Mucosa of rectum (tissue), 2 donors: Measurements from ENCODE around the gene GRIN2A.

ENCODE experiments used
- H3K27ac ChIP-seq, 2 donors: one replicate each; pipeline ENCODE4 v1.7.0; 2013; ENCODE audit warnings: inconsistent platforms in 2 of 2, low read depth in 2 of 2, low read length in 2 of 2
- H3K27me3 ChIP-seq, 2 donors: one replicate each; pipeline ENCODE4 v1.7.0; 2013; ENCODE audit warnings: low read length in 2 of 2; ENCODE audit not compliant: control insufficient read depth in 2 of 2, insufficient read depth in 2 of 2
- H3K36me3 ChIP-seq, 2 donors: one replicate each; pipeline ENCODE4 v1.7.0; 2013; ENCODE audit warnings: low read length in 2 of 2; ENCODE audit not compliant: control insufficient read depth in 2 of 2, insufficient read depth in 2 of 2
- H3K4me1 ChIP-seq, 2 donors: one replicate each; pipeline ENCODE4 v1.7.0; 2013; ENCODE audit warnings: low read length in 2 of 2, mild to moderate bottlenecking in 1 of 2; ENCODE audit not compliant: control insufficient read depth in 2 of 2, insufficient read depth in 2 of 2
- H3K4me3 ChIP-seq, 2 donors: one replicate each; pipeline ENCODE4 v1.7.0; 2013; ENCODE audit warnings: low read length in 2 of 2
- H3K9ac ChIP-seq, 2 donors: one replicate each; pipeline ENCODE4 v1.7.0; 2013; ENCODE audit warnings: low read length in 2 of 2, low read depth in 1 of 2, mild to moderate bottlenecking in 1 of 2
- H3K9me3 ChIP-seq, 2 donors: one replicate each; pipeline ENCODE4 v1.7.0; 2013; ENCODE audit warnings: low read length in 2 of 2; ENCODE audit not compliant: control insufficient read depth in 2 of 2
- donor health status: healthy.
- donor health status: Normal muscosa, but diverticular disease.

Gene GRIN2A

DNA sequence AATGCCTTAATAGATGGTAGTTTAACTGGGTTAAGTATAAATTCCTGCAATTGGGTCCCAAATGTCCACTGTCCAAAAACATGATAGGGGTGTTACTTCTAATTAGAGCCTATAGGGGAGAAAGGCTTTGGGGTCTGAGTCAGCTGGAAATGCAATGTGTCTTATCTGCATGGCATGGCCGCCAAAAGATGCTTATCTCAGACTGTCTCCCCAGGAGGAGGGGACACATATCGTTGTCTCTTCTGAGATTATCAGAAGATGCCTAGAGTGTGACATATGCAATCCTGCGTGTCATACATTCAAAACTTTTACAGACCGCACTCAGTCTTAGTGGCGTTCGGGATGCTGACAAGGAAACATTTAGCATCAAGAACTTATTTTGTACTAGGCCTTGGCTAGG is 442.9 kb downstream of the GRIN2A start:
- Histone ChIP-seq H3K9ac (no peak overlapping the region), H3K9me3 (no peaks in the 10 kb centered on the region), H3K36me3 (no peaks in the 10 kb centered on the region), H3K27me3 (no peaks in the 10 kb centered on the region), H3K4me3 (no peak overlapping the region), H3K27ac (no peak overlapping the region), H3K4me1 (no peaks in the 10 kb centered on the region)

DNA sequence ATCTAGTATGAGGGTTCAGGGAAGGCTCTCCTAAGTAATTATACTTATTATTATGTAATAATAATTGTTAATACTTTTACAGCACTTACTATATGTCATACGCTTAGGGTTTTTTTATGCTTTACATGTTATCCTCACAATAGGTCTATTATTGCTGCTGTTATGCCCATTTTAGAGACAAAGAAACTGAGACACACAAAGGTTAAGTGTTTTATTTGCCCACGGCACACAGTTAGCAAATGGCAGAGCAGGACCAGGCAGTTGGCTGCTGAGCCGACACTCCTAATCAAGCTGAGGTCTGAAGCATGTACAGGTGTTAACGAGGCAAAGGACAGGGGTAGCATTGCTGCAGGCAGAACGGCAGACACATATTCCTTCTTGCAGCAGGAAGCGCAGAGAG is 443.5 kb downstream of the GRIN2A start:
- Histone ChIP-seq H3K4me1 (no peaks in the 10 kb centered on the region), H3K4me3 (no peak overlapping the region), H3K36me3 (no peaks in the 10 kb centered on the region), H3K9ac (no peak overlapping the region), H3K27me3 (no peaks in the 10 kb centered on the region), H3K27ac (no peak overlapping the region), H3K9me3 (no peaks in the 10 kb centered on the region)

DNA sequence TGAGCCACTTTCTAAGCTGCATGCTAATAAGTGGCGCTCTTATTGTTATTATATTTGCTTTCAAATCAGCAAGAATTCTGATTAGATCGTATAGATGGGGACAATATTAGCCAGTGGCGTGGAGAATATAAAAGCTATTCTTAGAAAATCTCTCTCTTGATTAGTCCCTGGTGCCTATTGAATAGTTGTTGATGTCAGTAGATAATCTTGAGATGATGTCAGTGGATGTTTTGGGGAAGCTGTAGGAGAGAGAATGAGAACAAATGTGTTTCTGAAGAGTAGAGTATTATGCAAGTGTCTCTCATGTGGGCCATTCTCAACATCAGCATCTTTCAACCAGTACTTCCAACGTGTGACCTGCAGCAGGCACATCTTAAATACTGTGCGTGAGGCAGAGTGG is 445.7 kb downstream of the GRIN2A start:
- Histone ChIP-seq H3K9ac (no peak overlapping the region), H3K4me3 (no peak overlapping the region), H3K4me1 (no peaks in the 10 kb centered on the region), H3K27me3 (no peaks in the 10 kb centered on the region), H3K36me3 (no peaks in the 10 kb centered on the region), H3K9me3 (no peaks in the 10 kb centered on the region), H3K27ac (no peak overlapping the region)

GRCh38 chr16:9723136-9723535 is 459.1 kb downstream of the GRIN2A start:
- H3K27me3 ChIP-seq = no peaks in the 10 kb centered on the region
- H3K36me3 ChIP-seq = no peaks in the 10 kb centered on the region
- H3K27ac ChIP-seq = no peak overlapping the region
- no peak overlapping the region for H3K4me3 ChIP-seq
- no peak overlapping the region for H3K9ac ChIP-seq
- no peaks in the 10 kb centered on the region for H3K9me3 ChIP-seq
- no peaks in the 10 kb centered on the region for H3K4me1 ChIP-seq

- H3K4me3 ChIP-seq = no peak overlapping the region
- no peak overlapping the region for H3K27ac ChIP-seq
- H3K27me3 ChIP-seq = no peaks in the 10 kb centered on the region
- H3K9ac ChIP-seq = no peak overlapping the region
- no peaks in the 10 kb centered on the region for H3K4me1 ChIP-seq
- H3K36me3 ChIP-seq = no peaks in the 10 kb centered on the region
- no peaks in the 10 kb centered on the region for H3K9me3 ChIP-seq
Measured at GRCh38 chr16:9713907-9714306, 468.3 kb downstream of the GRIN2A start.

- Histone ChIP-seq H3K27ac (no peak overlapping the region), H3K9ac (no peak overlapping the region), H3K4me3 (no peak overlapping the region), H3K4me1 (no peaks in the 10 kb centered on the region), H3K9me3 (no peaks in the 10 kb centered on the region), H3K36me3 (no peaks in the 10 kb centered on the region), H3K27me3 (no peaks in the 10 kb centered on the region)
Measured at GRCh38 chr16:9713156-9713555, 469.1 kb downstream of the GRIN2A start.

DNA sequence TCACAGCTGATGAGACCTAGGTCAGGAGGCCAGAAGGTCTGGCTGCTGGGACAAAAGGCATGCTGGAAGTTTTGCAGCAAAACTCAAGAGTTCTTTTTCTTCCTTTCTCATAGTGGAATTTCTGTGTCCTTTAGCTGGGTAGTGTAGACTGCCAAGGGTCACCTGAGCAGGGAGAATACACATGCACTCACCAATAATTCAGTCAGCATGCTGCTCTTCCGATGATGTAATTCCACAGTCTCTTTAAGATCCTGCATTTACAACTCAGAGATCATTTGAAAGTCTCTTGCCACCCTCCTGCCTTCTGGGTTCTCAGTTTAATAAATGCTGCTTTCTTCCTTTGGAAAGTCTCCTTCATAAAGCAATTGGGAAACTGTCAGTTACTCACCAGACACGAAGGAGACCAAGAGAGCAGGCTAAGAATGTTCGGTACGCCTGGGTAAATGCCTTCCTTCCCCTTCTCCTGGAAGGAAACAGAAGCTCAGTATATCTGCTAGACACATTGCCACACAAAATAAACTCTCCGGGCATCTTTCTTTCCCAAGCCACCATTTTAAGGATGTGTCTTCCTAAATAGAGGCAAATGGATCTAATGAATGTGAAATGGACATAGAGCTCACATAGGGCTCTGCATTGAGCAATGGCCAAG is 473.1 kb downstream of the GRIN2A start:
- Histone ChIP-seq H3K9ac (no peak overlapping the region), H3K36me3 (no peaks in the 10 kb centered on the region), H3K4me3 (no peak overlapping the region), H3K4me1 (no peaks in the 10 kb centered on the region), H3K9me3 (no peaks in the 10 kb centered on the region), H3K27me3 (no peaks in the 10 kb centered on the region), H3K27ac (no peak overlapping the region)

GRCh38 chr16:9706217-9706836 is 475.9 kb downstream of the GRIN2A start:
- H3K36me3 ChIP-seq = no peaks in the 10 kb centered on the region
- H3K27ac ChIP-seq = no peak overlapping the region
- H3K27me3 ChIP-seq = no peaks in the 10 kb centered on the region
- H3K4me1 ChIP-seq = no peaks in the 10 kb centered on the region
- H3K9me3 ChIP-seq = no peaks in the 10 kb centered on the region
- H3K4me3 ChIP-seq = no peak overlapping the region
- H3K9ac ChIP-seq = no peak overlapping the region

GRCh38 chr16:9703731-9704130 is 478.5 kb downstream of the GRIN2A start:
- Histone ChIP-seq H3K4me1 (no peaks in the 10 kb centered on the region), H3K4me3 (no peak overlapping the region), H3K27me3 (no peaks in the 10 kb centered on the region), H3K9me3 (no peaks in the 10 kb centered on the region), H3K9ac (no peak overlapping the region), H3K36me3 (no peaks in the 10 kb centered on the region), H3K27ac (no peak overlapping the region)
